T-helper 1 cell treated with Interleukin-12 subunit alpha and Interleukin-12 subunit beta and Interleukin-4 antibody, amounts not matched to agents 30 μg/mL and 1 μg/mL, for 36 hours (primary cell): ENCODE measurements around the gene EPHB1.
"Not testable (repeated sequence)": the region's sequence is repeated elsewhere in the genome, so short reads cannot be mapped to it uniquely, and the experiment has no call there.

Source experiments
- H3K27ac Mint-ChIP-seq: one replicate; pipeline ENCODE4 v1.8.0; 2021; ENCODE audit warnings: mild to moderate bottlenecking, mixed read lengths
- H3K27me3 Mint-ChIP-seq: one replicate; pipeline ENCODE4 v1.8.0; 2021; ENCODE audit warnings: low read depth, mixed read lengths
- H3K36me3 Mint-ChIP-seq: one replicate; pipeline ENCODE4 v1.8.0; 2021; ENCODE audit warnings: low read depth, mixed read lengths
- H3K4me1 Mint-ChIP-seq: one replicate; pipeline ENCODE4 v1.8.0; 2021; ENCODE audit warnings: low read depth, mixed read lengths
- H3K4me3 Mint-ChIP-seq: one replicate; pipeline ENCODE4 v1.8.0; 2021; ENCODE audit warnings: mild to moderate bottlenecking, moderate library complexity, mixed read lengths
- H3K9me3 Mint-ChIP-seq: one replicate; pipeline ENCODE4 v1.8.0; 2021; ENCODE audit warnings: mixed read lengths

Gene EPHB1

DNA sequence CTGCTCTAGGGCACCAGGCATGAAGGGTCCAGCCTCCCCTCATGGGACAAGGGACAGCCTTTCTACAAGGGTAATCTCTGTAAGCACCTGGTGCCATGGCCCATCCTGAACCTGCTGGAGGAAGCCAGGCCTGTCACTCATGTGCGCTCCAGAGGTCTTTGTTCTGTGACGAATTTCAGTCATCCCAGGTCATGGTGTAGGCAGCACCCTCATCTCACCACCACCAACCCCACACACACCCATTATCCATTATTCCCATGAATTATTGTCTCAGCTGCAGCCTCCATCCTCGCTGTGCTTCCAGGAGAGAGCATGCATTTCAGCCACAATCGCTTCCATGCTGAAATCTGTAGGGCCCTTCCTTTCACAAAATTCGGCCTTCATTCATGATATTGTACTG lies 419.3 kb downstream of the EPHB1 start:
- Mint-ChIP-seq H3K36me3 (no peaks in the 10 kb centered on the region), H3K4me3 (no peak overlapping the region), H3K27ac (no peak overlapping the region), H3K27me3 (no peaks in the 10 kb centered on the region), H3K4me1 (no peaks in the 10 kb centered on the region), H3K9me3 (no peaks in the 10 kb centered on the region)

DNA sequence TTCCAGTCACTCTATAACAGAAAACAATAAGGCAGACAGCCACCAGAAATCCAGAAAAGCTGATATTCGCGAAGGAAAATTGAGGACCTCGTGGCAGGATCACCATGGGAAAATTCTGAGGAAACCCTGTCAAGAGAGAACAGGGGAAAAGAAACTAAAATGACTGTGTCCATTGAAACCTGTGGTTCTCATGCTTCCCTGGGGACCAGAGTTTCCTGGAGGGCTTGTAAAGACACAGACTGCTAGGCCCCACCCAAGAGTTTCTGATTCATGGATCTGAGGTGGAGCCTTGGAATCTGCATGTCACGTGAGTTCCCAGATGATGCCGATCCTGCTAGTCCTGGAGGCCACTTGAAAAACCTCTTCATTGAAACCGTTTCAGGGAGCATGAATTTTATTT lies 420.5 kb downstream of the EPHB1 start:
- no peaks in the 10 kb centered on the region for H3K9me3 Mint-ChIP-seq
- no peak overlapping the region for H3K4me3 Mint-ChIP-seq
- H3K27me3 Mint-ChIP-seq: no peaks in the 10 kb centered on the region
- no peaks in the 10 kb centered on the region for H3K36me3 Mint-ChIP-seq
- no peaks in the 10 kb centered on the region for H3K4me1 Mint-ChIP-seq
- no peak overlapping the region for H3K27ac Mint-ChIP-seq

GRCh38 chr3:135216659-135217058 lies 421.6 kb downstream of the EPHB1 start:
- Mint-ChIP-seq H3K36me3 (no peaks in the 10 kb centered on the region), H3K4me3 (no peak overlapping the region), H3K27ac (no peak overlapping the region), H3K9me3 (no peaks in the 10 kb centered on the region), H3K4me1 (no peaks in the 10 kb centered on the region), H3K27me3 (no peaks in the 10 kb centered on the region)

DNA sequence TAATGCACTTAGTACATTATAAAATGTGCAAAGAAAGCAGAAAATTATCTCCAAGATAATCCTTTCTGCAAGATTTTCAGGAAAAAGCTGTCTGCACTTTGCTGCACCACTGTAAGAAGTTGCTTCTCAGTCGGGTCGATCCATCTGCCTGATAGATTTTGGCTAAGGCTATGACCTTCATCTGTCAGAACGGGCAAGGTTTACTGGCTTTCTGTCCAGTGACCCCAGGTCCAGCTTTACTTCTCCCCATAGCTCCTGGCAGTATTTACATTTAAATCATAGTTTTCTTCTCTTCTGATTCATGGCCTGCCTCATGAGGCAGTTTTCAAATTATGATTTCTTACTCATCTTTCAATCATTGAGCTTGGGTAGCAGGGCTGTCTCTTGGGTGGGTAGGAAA lies 422.7 kb downstream of the EPHB1 start:
- Mint-ChIP-seq H3K36me3 (no peaks in the 10 kb centered on the region), H3K27ac (no peak overlapping the region), H3K9me3 (no peaks in the 10 kb centered on the region), H3K4me3 (no peak overlapping the region), H3K4me1 (no peaks in the 10 kb centered on the region), H3K27me3 (no peaks in the 10 kb centered on the region)

GRCh38 chr3:135218304-135218703 lies 423.2 kb downstream of the EPHB1 start:
- H3K9me3 Mint-ChIP-seq: no peaks in the 10 kb centered on the region

GRCh38 chr3:135218782-135219181 lies 423.7 kb downstream of the EPHB1 start:
- H3K4me1 Mint-ChIP-seq: no peaks in the 10 kb centered on the region
- no peaks in the 10 kb centered on the region for H3K27me3 Mint-ChIP-seq

More at GRCh38 chr3:135218304-135218703, 423.2 kb downstream of the EPHB1 start:
- no peaks in the 10 kb centered on the region for H3K36me3 Mint-ChIP-seq
- H3K4me3 Mint-ChIP-seq: no peak overlapping the region
- H3K27ac Mint-ChIP-seq: no peak overlapping the region
- H3K4me1 Mint-ChIP-seq: no peaks in the 10 kb centered on the region
- no peaks in the 10 kb centered on the region for H3K27me3 Mint-ChIP-seq

DNA sequence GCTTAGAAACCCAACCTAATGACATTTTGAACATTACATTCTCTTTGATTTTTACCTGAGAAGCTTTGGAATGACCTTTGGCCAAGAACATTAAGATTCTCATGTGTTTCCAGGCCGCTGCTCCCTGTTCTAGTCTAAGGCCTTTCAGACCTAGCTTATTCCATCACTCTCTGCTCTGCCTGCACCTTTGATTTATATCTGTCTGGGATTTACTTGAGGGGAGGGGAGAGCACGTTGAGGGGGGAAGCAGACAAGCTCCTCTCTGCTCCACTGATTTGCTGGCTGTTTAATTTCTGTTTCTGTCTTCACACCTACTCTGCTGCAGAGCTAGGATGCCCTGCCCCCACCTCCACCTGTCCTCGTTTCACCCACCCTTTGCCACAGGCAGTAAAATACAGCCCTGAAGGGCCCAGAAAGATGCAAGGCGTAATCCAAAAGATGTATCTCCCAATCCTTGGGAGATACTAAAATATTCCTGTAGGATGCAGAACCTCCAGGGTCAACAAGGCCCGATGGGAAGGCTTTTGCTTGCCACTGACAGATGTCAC lies 429.8 kb downstream of the EPHB1 start:
- H3K4me1 Mint-ChIP-seq: no peaks in the 10 kb centered on the region
- no peak overlapping the region for H3K27ac Mint-ChIP-seq
- H3K4me3 Mint-ChIP-seq: no peak overlapping the region
- no peaks in the 10 kb centered on the region for H3K9me3 Mint-ChIP-seq
- no peaks in the 10 kb centered on the region for H3K36me3 Mint-ChIP-seq
- H3K27me3 Mint-ChIP-seq: no peaks in the 10 kb centered on the region

More at GRCh38 chr3:135218782-135219181, 423.7 kb downstream of the EPHB1 start:
- Mint-ChIP-seq H3K27ac (no peak overlapping the region), H3K9me3 (no peaks in the 10 kb centered on the region), H3K4me3 (no peak overlapping the region), H3K36me3 (no peaks in the 10 kb centered on the region)

- Mint-ChIP-seq H3K27ac (no peak overlapping the region), H3K27me3 (no peaks in the 10 kb centered on the region), H3K9me3 (no peaks in the 10 kb centered on the region), H3K36me3 (no peaks in the 10 kb centered on the region), H3K4me1 (no peaks in the 10 kb centered on the region), H3K4me3 (no peak overlapping the region)
Observed at GRCh38 chr3:135226057-135226456, 431.0 kb downstream of the EPHB1 start.

DNA sequence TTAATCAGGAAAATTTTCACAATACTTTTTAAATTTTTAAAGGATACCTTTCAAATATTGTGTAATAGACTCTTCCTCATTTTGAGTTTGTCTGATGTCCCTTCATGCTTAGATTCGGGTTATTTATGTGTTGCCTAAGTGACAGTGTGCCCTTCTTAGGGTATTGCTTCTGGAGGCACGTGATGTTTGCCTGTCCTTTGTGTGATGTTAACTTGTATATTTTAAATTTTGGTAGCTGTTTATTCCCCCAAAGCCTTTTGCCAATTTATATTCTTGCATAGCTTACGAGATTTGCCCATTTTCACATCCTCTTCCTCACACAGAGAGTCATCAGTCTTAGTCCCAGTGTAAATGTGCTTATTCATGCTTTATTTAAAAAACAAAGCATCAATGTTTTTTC lies 433.1 kb downstream of the EPHB1 start:
- no peaks in the 10 kb centered on the region for H3K9me3 Mint-ChIP-seq
- no peaks in the 10 kb centered on the region for H3K4me1 Mint-ChIP-seq
- H3K4me3 Mint-ChIP-seq: no peak overlapping the region
- no peak overlapping the region for H3K27ac Mint-ChIP-seq
- no peaks in the 10 kb centered on the region for H3K27me3 Mint-ChIP-seq
- H3K36me3 Mint-ChIP-seq: no peaks in the 10 kb centered on the region

- Mint-ChIP-seq H3K36me3 (no peaks in the 10 kb centered on the region), H3K9me3 (peaks cover 1% of the 10 kb centered on the region), H3K4me3 (no peak overlapping the region), H3K27ac (no peak overlapping the region), H3K4me1 (no peaks in the 10 kb centered on the region), H3K27me3 (no peaks in the 10 kb centered on the region)
Observed at GRCh38 chr3:135229018-135229495, 434.0 kb downstream of the EPHB1 start.

GRCh38 chr3:135231737-135232136 lies 436.7 kb downstream of the EPHB1 start:
- no peak overlapping the region for H3K4me3 Mint-ChIP-seq
- no peaks in the 10 kb centered on the region for H3K36me3 Mint-ChIP-seq
- no peaks in the 10 kb centered on the region for H3K4me1 Mint-ChIP-seq
- no peak overlapping the region for H3K27ac Mint-ChIP-seq
- H3K9me3 Mint-ChIP-seq: peaks cover 5% of the 10 kb centered on the region
- H3K27me3 Mint-ChIP-seq: no peaks in the 10 kb centered on the region

DNA sequence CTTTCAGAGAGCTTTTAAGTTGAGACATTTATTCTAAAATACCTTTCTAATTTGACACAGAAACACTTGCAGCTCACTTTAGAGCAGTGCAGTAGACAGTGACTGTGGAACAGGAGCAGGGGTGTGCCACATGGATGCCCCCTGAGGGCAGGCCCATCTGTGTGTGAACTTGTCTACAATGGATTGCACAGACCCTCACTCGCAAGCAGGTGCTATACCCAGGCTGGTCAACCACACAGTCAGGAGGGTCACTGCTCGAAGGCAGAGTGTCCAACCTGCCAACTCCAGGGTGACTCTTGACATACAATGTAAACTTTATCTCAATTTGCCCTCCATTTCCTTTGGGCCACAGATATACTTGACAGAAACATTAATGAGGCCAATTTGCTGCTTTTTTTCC lies 437.2 kb downstream of the EPHB1 start:
- Mint-ChIP-seq H3K4me3 (no peak overlapping the region), H3K4me1 (no peaks in the 10 kb centered on the region), H3K36me3 (no peaks in the 10 kb centered on the region), H3K27me3 (no peaks in the 10 kb centered on the region), H3K9me3 (peaks cover 5% of the 10 kb centered on the region), H3K27ac (no peak overlapping the region)

GRCh38 chr3:135233476-135233875 lies 438.4 kb downstream of the EPHB1 start:
- not testable (repeated sequence) for H3K27me3 Mint-ChIP-seq, H3K9me3 Mint-ChIP-seq

DNA sequence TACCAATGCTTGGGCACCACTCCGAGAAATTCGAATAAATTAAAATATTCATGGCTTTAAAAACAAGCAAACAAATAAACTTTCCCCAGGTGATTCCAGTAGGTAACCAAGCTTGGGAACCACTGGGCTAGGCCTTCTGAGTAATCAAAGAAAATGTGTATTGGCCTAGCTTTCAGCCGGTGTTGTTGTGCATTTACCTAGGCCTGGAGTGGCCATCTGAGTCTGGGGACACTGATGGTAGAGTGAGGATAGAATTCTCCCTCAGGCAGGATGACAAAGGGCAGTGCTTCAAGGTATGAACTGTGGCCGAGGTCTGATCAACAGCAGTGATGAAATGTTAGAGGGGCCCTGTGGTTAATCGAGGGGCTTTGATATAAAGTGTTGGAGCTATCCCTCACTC lies 440.5 kb downstream of the EPHB1 start:
- H3K9me3 Mint-ChIP-seq: peaks cover 5% of the 10 kb centered on the region
- H3K4me3 Mint-ChIP-seq: no peak overlapping the region
- no peaks in the 10 kb centered on the region for H3K27me3 Mint-ChIP-seq
- no peaks in the 10 kb centered on the region for H3K36me3 Mint-ChIP-seq
- H3K27ac Mint-ChIP-seq: no peak overlapping the region
- no peaks in the 10 kb centered on the region for H3K4me1 Mint-ChIP-seq

More at GRCh38 chr3:135233476-135233875, 438.4 kb downstream of the EPHB1 start:
- not testable (repeated sequence) for H3K4me1 Mint-ChIP-seq, H3K36me3 Mint-ChIP-seq, H3K4me3 Mint-ChIP-seq, H3K27ac Mint-ChIP-seq

DNA sequence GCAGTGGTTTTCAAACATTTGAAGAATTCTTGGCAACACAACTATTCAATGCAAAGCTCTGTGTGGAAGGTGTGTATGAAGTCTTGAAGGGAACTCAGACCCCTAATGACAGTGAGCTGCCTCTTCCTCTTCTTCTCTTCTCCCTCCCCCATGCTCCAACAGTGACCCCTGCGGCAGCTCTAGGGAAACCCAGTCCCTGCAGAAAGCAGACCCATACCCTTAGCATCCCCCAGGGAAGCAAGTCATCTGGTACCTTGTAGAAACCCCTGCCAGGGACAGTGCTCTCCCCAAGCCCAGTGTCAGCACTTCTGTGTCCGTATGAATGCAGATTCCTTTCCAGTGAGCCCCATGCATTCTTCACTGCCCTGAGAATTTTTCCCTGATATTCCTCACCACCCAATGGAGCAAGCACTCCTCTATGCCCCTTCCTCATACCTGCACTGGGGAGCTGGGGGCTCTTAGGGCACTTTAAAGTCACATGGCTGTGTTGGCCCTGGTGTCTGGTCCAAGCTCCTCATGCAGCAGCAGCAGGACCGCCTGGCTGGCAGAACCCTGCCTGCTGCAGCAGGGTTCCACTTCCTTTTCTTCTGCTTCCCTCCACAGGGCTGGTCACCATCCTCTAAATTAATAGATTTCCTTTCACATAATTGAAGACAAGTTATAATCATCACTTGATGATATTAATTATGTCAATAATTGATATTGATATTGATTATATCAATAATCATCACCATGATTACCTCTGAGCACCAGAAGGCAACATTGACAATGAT lies 442.5 kb downstream of the EPHB1 start:
- Mint-ChIP-seq H3K9me3 (peaks cover 5% of the 10 kb centered on the region), H3K36me3 (no peaks in the 10 kb centered on the region), H3K4me1 (no peaks in the 10 kb centered on the region), H3K4me3 (no peak overlapping the region), H3K27ac (no peak overlapping the region), H3K27me3 (no peaks in the 10 kb centered on the region)
